Measurements from ENCODE around the gene NAXD.

The NAXD gene

DNA sequence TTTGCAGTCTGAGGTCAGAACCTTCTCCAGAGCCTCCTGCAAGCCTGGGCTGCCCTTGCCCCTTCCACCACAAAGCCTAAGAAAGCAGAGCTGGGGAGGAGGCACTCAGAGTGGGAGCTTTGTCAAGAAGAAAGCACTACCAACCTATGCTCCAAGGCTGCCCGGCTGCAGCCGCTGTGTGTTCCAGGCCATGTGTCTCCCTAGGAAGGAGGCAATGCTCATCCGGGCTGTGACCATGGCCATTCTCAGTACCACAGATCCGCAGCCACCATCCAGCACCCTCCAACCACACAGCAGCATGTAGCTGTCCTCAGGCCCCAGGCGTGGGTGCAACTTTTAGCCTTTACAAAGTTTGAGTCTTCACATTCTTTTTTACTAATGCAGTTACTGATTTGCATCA, 68.6 kb downstream of the NAXD start:
- TF ChIP-seq, protein P1, sequence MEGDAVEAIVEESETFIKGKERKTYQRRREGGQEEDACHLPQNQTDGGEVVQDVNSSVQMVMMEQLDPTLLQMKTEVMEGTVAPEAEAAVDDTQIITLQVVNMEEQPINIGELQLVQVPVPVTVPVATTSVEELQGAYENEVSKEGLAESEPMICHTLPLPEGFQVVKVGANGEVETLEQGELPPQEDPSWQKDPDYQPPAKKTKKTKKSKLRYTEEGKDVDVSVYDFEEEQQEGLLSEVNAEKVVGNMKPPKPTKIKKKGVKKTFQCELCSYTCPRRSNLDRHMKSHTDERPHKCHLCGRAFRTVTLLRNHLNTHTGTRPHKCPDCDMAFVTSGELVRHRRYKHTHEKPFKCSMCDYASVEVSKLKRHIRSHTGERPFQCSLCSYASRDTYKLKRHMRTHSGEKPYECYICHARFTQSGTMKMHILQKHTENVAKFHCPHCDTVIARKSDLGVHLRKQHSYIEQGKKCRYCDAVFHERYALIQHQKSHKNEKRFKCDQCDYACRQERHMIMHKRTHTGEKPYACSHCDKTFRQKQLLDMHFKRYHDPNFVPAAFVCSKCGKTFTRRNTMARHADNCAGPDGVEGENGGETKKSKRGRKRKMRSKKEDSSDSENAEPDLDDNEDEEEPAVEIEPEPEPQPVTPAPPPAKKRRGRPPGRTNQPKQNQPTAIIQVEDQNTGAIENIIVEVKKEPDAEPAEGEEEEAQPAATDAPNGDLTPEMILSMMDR (IDR thresholded peaks at IDR 0.05; ENCODE audit: low read depth, low read length, missing control alignments): no peak
- H3K4me3 ChIP-seq (ENCODE audit: low read depth, low read length): no peak overlapping the region
- no peak for DNase-seq (ENCODE audit: low read depth)

- TF ChIP-seq, protein P1 (IDR thresholded peaks at IDR 0.05; ENCODE audit: low read depth, low read length, missing control alignments): no peak
- no peak for DNase-seq (ENCODE audit: low read depth)
- no peak overlapping the region for H3K4me3 ChIP-seq (ENCODE audit: low read depth, low read length)
These were observed 69.2 kb downstream of the NAXD start for GRCh38 chr13:110684388-110685056.

- no peak for DNase-seq (ENCODE audit: low read depth)
- no peak overlapping the region for H3K4me3 ChIP-seq (ENCODE audit: low read depth, low read length)
- TF ChIP-seq, protein P1 (IDR thresholded peaks at IDR 0.05; ENCODE audit: low read depth, low read length, missing control alignments): no peak
These were observed 70.1 kb downstream of the NAXD start for GRCh38 chr13:110685305-110686020.

GRCh38 chr13:110687736-110688135, 72.4 kb downstream of the NAXD start:
- DNase-seq (ENCODE audit: low read depth): no peak
- no peak overlapping the region for H3K4me3 ChIP-seq (ENCODE audit: low read depth, low read length)
- TF ChIP-seq, protein P1 (IDR thresholded peaks at IDR 0.05; ENCODE audit: low read depth, low read length, missing control alignments): no peak

GRCh38 chr13:110689041-110689440, 73.7 kb downstream of the NAXD start:
- TF ChIP-seq, protein P1 (IDR thresholded peaks at IDR 0.05; ENCODE audit: low read depth, low read length, missing control alignments): no peak

More at GRCh38 chr13:110689041-110689440, 73.7 kb downstream of the NAXD start:
- no peak overlapping the region for H3K4me3 ChIP-seq (ENCODE audit: low read depth, low read length)
- DNase-seq (ENCODE audit: low read depth): no peak

All from GM12864 (cell line).